NCI-H69 (cell line): ENCODE data around the gene DPAGT1.
"Not testable (repeated sequence)": the region's sequence is repeated elsewhere in the genome, so short reads cannot be mapped to it uniquely, and the experiment has no call there.

Experiments
- DNase-seq: peaks from one replicate; lab custom pipeline; 2025; lab: John Stamatoyannopoulos, UW

The DPAGT1 gene

GRCh38 chr11:119093942-119094815, 7.5 kb downstream of the DPAGT1 start:
- DNase-seq = peak; percentile 64

GRCh38 chr11:119092880-119093842, 8.5 kb downstream of the DPAGT1 start:
- peak; percentile 37 for DNase-seq

GRCh38 chr11:119091966-119092879, 9.4 kb downstream of the DPAGT1 start:
- peak; percentile 40 for DNase-seq

GRCh38 chr11:119091178-119091577, 10.5 kb downstream of the DPAGT1 start:
- DNase-seq = peak; percentile 42

GRCh38 chr11:119089319-119089718, 12.3 kb downstream of the DPAGT1 start:
- DNase-seq = no peak

GRCh38 chr11:119088406-119088805, 13.2 kb downstream of the DPAGT1 start:
- no peak for DNase-seq

- DNase-seq = peak; percentile 18
These were observed 13.9 kb downstream of the DPAGT1 start for GRCh38 chr11:119087747-119088241.

- no peak for DNase-seq
These were observed 14.5 kb downstream of the DPAGT1 start for GRCh38 chr11:119087123-119087522.

GRCh38 chr11:119085437-119085847, 16.2 kb downstream of the DPAGT1 start:
- no peak for DNase-seq

GRCh38 chr11:119084663-119085436, 16.8 kb downstream of the DPAGT1 start, which contains the start of gene HMBS:
HMBS (plus strand) TSS chr11:119084881; CDS start chr11:119085034, 153 bp downstream.
- DNase-seq = peak; percentile 97

- DNase-seq = no peak
These were observed 19.9 kb downstream of the DPAGT1 start for GRCh38 chr11:119081682-119082260.

- no peak for DNase-seq
These were observed 22.8 kb downstream of the DPAGT1 start for GRCh38 chr11:119078675-119079420.

GRCh38 chr11:119077839-119078238, 23.8 kb downstream of the DPAGT1 start:
- no peak for DNase-seq

- peak; percentile 98 for DNase-seq
These were observed 34.1 kb downstream of the DPAGT1 start, which contains the start of gene VPS11 for GRCh38 chr11:119067371-119068222. VPS11 (plus strand) TSS chr11:119067818; CDS start chr11:119067824, 6 bp downstream.

GRCh38 chr11:119065369-119065768, 36.3 kb downstream of the DPAGT1 start:
- peak; percentile 55 for DNase-seq

- no peak for DNase-seq
These were observed 38.9 kb downstream of the DPAGT1 start for GRCh38 chr11:119062779-119063178.

GRCh38 chr11:119061256-119061655, 40.4 kb downstream of the DPAGT1 start:
- DNase-seq = no peak

- DNase-seq = not testable (repeated sequence)
These were observed 42.5 kb downstream of the DPAGT1 start for GRCh38 chr11:119059128-119059527.
